Endothelial cell of coronary artery (primary cell): ENCODE results near the gene SLC37A4. TPM values are rescaled to one million over a fixed set of nuclear protein-coding genes. Genes with fewer than 3 reads are reported as not detected.

Experiments
- total RNA-seq: library from RNA; depleted of rRNA; stranded (reverse); fragments of >200 nt; gene quantifications from 2 replicates; pipeline ENCODE4 v1.2.3, GENCODE V29; 2014

Gene SLC37A4
- total RNA-seq, result 9.1 and 10.0 TPM in 2 replicates

DNA sequence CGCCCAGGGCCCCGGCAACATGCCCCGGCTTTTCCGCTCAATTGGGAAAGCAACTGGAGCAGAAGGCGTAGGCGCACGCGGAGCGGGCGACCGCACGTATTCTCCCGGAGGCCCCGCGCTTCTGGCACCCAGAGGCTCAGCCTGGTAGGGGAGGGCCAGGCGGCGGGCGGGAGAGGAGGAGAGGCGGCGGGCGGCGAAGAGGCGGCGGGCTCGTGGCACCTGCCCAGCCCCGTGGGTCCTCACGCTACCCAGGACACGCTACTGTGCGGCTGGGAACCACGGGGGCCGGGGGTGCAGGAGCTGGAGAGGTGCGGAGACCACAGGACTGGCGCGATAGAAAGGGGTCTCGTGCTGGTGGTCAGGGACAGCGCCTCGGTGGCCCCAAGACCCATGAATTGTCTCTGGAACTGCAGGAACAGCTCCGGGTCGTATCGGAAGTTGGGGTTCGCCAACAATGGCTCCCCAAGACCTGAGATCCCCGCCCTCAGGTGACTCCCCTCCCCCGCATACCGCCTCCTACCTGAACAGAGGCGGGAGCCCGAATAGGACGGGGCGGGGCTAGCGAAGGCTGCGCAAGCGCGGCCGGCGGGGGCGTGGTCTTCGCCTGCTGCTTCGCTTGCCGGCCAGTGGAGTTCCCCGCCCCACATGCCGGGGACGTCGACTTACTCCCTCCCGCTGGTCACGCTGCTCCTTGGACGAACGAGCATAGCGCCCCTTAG lies at the start of gene SLC37A4:
Gene SLC37A4 (minus strand): TSS at position 549 of the 719 bp plus-strand sequence.

DNA sequence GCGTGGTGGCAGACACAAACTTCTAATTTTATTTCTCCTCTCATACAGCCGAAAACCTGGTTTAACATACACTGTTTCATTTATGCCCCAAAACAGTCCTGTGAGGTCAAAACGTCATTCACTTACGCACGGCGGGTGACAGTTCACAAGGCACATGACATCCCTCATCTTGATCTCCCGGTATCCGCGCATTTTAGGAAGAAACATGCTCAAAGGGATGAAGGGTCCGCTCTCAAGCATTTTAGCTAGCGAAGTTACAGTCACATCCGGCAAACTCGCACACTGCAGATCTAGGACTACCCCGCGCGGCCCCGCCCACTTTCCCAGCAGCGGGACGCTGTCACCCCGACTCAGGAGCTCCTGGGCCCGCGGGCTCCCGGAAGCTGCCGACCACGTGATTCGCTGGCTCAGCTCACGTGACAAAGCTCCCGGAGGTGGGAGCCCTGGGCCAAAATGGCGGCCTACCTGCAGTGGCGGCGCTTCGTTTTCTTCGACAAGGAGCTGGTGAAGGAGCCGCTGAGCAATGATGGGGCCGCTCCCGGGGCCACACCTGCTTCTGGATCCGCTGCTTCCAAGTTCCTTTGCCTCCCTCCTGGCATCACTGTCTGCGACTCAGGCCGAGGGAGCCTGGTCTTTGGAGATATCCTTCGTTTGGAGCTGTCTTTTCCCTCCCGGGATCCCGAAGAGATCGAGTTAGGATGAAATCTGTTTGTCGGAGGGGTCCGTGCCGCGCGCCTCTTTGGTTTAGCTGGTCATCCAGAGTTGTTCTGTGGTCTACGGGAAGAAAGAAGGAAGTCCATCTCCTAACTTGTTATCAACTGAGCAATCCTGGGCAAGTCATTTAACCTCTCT lies 36.9 kb upstream of the SLC37A4 start, which contains the start of gene VPS11:
Gene VPS11 (plus strand): TSS at position 448 of the 852 bp plus-strand sequence. CDS start 6 bp downstream, at position 454.

DNA sequence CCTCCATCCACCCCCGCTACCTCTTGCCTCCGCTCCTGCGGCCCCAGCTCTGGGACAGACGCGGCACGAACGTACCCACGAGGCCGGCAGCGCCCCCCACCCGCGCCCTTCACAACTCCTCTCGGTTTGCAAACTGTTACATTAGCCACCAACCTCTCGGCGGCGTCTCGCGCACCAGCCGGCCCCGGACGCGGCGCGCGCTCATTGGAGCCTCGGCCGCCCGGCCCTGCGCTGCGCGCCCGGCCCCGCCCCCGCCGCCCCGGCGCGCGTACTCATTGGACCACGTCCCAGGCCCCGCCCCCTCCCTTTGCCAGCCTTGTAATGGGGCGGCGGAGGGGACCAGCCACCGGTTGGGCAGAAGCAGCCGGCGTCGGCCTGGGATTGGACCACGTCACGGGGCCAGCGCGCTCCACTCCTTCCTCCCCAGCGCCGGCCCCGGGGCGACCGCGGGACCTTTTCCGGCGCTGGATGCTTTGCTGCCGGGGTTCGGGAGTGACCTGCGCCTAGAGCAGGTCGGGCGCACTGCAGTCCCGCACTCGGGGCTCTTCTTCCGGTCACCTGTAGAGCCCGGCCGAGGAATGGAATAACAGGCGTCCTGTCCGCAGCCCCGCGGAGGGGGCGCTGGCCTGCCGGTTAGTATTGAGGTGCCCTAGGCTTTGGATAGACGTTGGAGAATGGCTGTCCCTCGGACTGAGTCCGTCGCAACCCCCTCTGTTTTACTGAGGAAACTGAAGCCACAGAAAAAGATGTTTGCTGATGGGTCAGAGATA lies 26.5 kb upstream of the SLC37A4 start, which contains the start of gene HYOU1:
Gene HYOU1 (minus strand): TSS at position 206 of the 770 bp plus-strand sequence. CDS start 1,045 bp downstream, outside the sequence.

DNA sequence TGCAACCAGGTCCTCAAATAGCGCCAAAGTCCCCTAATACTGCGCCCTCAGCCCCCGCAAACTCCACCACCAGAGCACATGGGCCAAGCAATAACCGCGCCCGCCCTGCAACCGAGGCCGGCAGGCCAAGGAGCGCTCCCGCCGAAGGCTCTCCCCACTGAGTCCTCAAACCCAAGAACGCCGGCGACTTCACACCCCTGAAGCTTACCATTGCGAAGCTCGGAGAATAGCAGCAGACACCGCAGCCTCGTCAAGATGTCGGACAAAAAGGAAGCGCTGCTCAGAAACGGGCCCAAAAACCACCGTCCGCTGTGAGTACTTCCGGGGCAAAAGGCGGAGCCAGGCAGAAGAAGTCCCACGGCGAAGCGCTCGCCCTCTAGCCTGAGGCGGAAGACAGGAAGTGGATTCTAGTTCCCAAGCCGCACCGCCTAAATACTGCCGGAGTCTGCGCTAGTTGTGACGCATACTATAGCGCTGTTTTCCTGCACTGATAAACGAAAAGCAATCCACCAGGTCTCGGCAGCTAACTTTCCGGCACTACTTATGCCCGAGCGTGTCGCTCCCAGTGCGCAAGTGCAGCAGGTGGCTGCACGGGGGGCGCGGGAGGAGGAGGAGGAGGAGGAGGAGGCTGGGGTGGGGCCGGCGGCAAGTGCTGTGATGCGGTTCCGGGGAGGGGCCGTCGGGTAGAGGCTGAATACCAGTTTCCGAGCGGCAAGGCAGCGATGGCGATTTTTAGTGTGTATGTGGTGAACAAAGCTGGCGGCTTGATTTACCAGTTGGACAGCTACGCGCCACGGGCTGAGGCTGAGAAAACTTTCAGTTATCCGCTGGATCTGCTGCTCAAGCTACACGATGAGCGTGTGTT lies 12.4 kb downstream of the SLC37A4 start, which contains the start of the genes RPS25 and TRAPPC4:
Gene RPS25 (minus strand): TSS at position 270 of the 865 bp plus-strand sequence. CDS start 59 bp downstream, at position 211.
Gene TRAPPC4 (plus strand): TSS at position 693 of the 865 bp plus-strand sequence. CDS start 30 bp downstream, at position 723.

DNA sequence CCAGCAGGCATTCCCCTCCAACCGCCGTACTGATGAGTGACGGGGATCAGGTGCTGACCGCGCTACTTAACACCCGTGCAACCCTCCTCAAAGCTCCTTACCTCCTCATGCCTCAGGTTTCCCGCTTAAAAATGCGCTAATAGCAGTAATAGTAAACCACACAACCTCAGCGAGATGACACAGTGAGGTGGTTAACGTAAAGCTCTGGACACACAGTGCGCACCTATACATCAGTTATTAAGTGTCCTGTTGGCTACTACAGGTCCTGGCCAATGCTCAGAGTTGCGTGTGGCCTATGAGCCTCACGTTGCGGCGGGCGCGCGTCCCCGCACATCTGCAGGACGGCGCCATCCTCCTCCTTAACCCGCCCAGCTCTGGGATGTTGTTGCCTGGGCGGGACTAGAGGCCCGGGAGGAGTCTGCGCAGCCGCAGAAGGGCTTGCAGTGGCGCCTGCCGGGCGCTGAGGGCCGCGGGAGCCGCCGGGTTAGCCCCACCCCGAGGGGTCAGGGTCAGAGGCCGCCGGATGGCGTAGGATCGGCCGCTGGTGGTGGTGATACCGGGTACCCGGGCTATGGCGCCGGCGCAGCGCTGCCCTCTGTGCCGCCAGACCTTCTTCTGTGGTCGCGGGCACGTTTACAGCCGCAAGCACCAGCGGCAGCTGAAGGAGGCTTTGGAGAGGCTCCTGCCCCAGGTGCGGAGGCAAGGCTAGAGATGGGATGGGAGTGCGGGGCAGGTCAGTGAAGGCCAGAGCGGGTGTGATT lies 32.9 kb downstream of the SLC37A4 start, which contains the start of gene CENATAC:
Gene CENATAC (plus strand): TSS at position 512 of the 761 bp plus-strand sequence. CDS start 60 bp downstream, at position 572.

Other genes with a start within 250 kb of the SLC37A4 start
- gene DDX6, start 239.7 kb downstream of the SLC37A4 start, total RNA-seq, result 112 and 118 TPM in 2 replicates
- not detected in 2 replicates for gene CXCR5, start 147.0 kb downstream of the SLC37A4 start, total RNA-seq
- gene BCL9L, start 105.0 kb downstream of the SLC37A4 start, total RNA-seq, result 8.4 and 23.0 TPM in 2 replicates
- gene UPK2, start 74.6 kb downstream of the SLC37A4 start, total RNA-seq, result not detected in 2 replicates
- gene FOXR1, start 59.1 kb downstream of the SLC37A4 start, total RNA-seq, result not detected in 2 replicates
- gene CENATAC, start 32.7 kb downstream of the SLC37A4 start, total RNA-seq, result 9.8 and 20.2 TPM in 2 replicates
- gene RPS25, start 12.5 kb downstream of the SLC37A4 start, total RNA-seq, result 827 and 897 TPM in 2 replicates
- gene TRAPPC4, start 12.1 kb downstream of the SLC37A4 start, total RNA-seq, result 82.5 and 86.3 TPM in 2 replicates
- 159 and 185 TPM in 2 replicates for gene HYOU1, start 26.3 kb upstream of the SLC37A4 start, total RNA-seq
- gene VPS11, start 36.9 kb upstream of the SLC37A4 start, total RNA-seq, result 26.3 and 27.6 TPM in 2 replicates
- 2.9 and 5.6 TPM in 2 replicates for gene HMBS, start 54.0 kb upstream of the SLC37A4 start, total RNA-seq
- 13.8 and 16.6 TPM in 2 replicates for gene DPAGT1, start 71.0 kb upstream of the SLC37A4 start, total RNA-seq
- gene C2CD2L, start 76.5 kb upstream of the SLC37A4 start, total RNA-seq, result 1.8 and 4.0 TPM in 2 replicates
- 12.2 and 14.8 TPM in 2 replicates for gene HINFP, start 90.7 kb upstream of the SLC37A4 start, total RNA-seq
- 0.27 and 0.38 TPM in 2 replicates for gene ABCG4, start 118.2 kb upstream of the SLC37A4 start, total RNA-seq
- gene NLRX1, start 137.8 kb upstream of the SLC37A4 start, total RNA-seq, result 9.4 and 15.1 TPM in 2 replicates
- 0.19 TPM in 1 of 2 replicates, not detected in the other for gene NHERF4, start 154.6 kb upstream of the SLC37A4 start, total RNA-seq
- 10.8 and 13.6 TPM in 2 replicates for gene CBL, start 175.5 kb upstream of the SLC37A4 start, total RNA-seq